Right cardiac atrium (tissue), 5 donors: ENCODE measurements around the gene NSD2. TPM values are rescaled to one million over a fixed set of nuclear protein-coding genes. Genes with fewer than 3 reads are reported as not detected.

Source experiments
- ATAC-seq, 2 donors: fragments of 200-7000 bp; cut with Tn5 transposase; one replicate each; pipeline versions ENCODE4 v1.8.0 to v1.9.1; 2020; ENCODE audit warnings: moderate library complexity in 2 of 2, mild to moderate bottlenecking in 1 of 2
- DNase-seq, 3 donors: peaks; one replicate each; pipeline ENCODE4 v3.0.0-alpha.2; 2020
- H3K27ac ChIP-seq: one replicate; pipeline ENCODE4 v1.5.1; 2013; ENCODE audit warnings: mild to moderate bottlenecking, low read length, control low read depth, moderate library complexity
- H3K27me3 ChIP-seq: one replicate; pipeline ENCODE4 v1.6.1; 2013; ENCODE audit not compliant: control insufficient read depth, insufficient read depth
- H3K4me1 ChIP-seq: one replicate; pipeline ENCODE4 v1.6.1; 2013; ENCODE audit warnings: low read length; ENCODE audit not compliant: control insufficient read depth, insufficient read depth
- H3K4me3 ChIP-seq: one replicate; pipeline ENCODE4 v1.5.1; 2013; ENCODE audit warnings: low read length, control low read depth
- H3K9me3 ChIP-seq: one replicate; pipeline ENCODE4 v1.6.1; 2013; ENCODE audit warnings: low read length; ENCODE audit not compliant: control insufficient read depth
- WGBS: extraction: QIAGEN DNeasy Blood & Tissue Kit; methylation state at CpG from one replicate; pipeline ENCODE4 v1.1.7; 2013; 5-methylcytosine and 5-hydroxymethylcytosine counted together
- intact Hi-C, 4 donors: fragments of 100-400 bp; cut with DNase I; formaldehyde crosslinking; loops; one replicate each; pipeline versions ENCODE4 v1.11.0 to v1.14.0; 2022 to 2023
- polyA plus RNA-seq: library from polyadenylated mRNA; stranded (reverse); fragments of 200-250 nt; gene quantifications from one replicate; pipeline ENCODE4 v1.2.3, GENCODE V29; 2013
- total RNA-seq, 4 donors: library from RNA; stranded (reverse); fragmentation: NEBNext Ultra II Directional; extraction: Animal tissue kit (Norgen Biotek cat#: 25700); gene quantifications; one replicate each; pipeline ENCODE4 v1.2.1, GENCODE V29; 2021
- donor health status: healthy with polysubstance abuse.
- donor health status: DM: no; HTN: yes; CAD: no.
- donor health status: DM: no; HTN: no; CAD: no.
- donor health status: DM: no; HTN: yes; CAD: no; lungs with severe emphysema.
- donor health status: DM: yes; HTN: yes; CAD: no.

The NSD2 gene
- total and polyA plus RNA-seq, 5 donors = 10.8 to 52.0 (median 44.6) TPM

DNA sequence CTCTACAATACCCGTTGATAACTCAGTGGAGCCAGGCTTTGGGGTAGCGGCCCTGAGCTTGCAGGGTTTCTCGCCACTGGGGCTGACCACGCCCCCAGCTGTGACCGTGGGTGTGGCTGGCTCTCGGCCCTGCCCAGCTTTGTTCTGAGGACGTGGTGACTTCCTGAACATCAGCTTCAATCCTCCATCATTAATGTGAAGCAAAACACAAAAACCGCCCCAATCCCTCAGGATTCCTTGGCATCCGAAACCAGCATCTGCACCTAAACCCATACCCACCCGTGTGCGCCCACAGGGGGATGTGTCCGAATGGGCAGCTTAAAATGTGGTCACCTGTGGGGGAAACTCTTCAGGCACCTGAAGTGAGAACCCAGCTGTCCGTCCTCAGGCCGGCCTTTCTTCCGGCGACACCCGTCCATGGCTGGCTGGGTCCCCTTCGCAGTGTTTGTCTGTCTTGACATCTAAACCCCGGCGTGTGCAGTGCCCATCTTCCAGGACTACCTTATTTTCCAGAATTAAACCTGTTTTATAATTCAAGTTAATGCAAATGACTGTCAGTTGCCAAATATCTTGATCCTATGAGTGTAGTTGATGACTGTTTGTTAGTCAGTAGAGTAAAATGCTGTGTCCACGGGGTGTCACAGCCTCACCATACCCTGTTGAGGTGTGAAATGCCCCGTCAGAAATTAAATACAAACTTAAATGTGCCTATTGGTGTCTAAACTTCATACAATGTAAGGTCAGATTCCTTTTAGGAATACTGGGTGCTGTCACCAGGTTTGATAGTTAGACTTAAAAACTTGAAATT lies 110.3 kb downstream of the NSD2 start:
- WGBS = 80% methylated on average over 22 of the region's 22 CpGs
- Histone ChIP-seq H3K4me3 (no peak overlapping the region), H3K4me1 (no peaks in the 10 kb centered on the region), H3K27ac (no peak overlapping the region), H3K27me3 (no peaks in the 10 kb centered on the region), H3K9me3 (no peaks in the 10 kb centered on the region)
- intact Hi-C loops = no loop called here
- DNase-seq (peak in 2 of 3 donors; percentile 62 to 75), ATAC-seq (peak in 1 of 2 donors; percentile 29)

DNA sequence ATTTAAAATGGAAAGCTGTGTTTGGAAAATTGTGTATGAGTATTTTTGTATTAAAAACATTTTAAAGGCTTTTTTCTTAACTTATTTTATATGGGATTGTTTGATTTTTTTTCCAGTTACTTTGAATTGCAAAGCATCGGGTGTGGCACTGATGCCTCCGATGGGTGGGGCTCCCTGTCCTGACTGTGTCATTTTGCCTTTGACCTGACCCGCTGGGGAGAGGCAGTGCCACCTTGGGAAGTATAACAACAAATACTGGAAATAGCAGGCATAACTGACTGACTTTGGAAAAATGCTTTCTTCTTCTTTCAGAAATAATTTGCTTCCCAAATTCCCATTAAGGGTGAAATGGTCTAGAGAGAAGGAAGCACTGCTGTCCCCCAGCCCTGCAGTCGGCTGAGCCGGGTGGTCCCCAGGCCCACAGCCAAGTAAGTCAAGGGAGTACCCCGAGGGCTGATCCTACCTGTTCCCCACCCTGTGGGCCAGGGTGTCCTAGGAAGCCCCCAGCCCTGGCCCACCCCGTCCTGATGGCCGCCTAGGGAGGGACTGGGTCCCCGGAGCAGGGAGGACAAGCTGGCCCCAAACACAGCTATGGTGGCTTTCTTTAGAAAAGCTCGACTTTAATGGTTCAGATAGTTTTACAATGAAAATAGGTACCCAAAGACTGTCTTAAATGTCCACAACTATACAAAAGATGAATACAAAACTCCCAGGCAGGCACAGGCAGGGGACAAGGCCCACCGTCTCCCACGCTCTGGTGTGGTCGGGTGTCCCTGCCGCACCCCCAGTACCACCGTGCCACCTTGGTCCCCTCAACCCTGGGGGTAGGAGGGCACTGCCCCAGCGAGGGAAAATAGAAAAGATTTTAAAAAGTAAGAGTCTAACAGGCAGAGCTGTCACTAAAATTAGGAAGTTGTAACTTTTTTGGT lies 111.2 kb downstream of the NSD2 start:
- DNase-seq = no peak
- ATAC-seq = no peak
- 92% methylated on average over 16 of the region's 16 CpGs for WGBS
- no peaks in the 10 kb centered on the region for H3K9me3 ChIP-seq
- intact Hi-C loops = no loop called here
- H3K27me3 ChIP-seq = no peaks in the 10 kb centered on the region
- H3K4me3 ChIP-seq = no peak overlapping the region
- no peak overlapping the region for H3K27ac ChIP-seq
- H3K4me1 ChIP-seq = no peaks in the 10 kb centered on the region

DNA sequence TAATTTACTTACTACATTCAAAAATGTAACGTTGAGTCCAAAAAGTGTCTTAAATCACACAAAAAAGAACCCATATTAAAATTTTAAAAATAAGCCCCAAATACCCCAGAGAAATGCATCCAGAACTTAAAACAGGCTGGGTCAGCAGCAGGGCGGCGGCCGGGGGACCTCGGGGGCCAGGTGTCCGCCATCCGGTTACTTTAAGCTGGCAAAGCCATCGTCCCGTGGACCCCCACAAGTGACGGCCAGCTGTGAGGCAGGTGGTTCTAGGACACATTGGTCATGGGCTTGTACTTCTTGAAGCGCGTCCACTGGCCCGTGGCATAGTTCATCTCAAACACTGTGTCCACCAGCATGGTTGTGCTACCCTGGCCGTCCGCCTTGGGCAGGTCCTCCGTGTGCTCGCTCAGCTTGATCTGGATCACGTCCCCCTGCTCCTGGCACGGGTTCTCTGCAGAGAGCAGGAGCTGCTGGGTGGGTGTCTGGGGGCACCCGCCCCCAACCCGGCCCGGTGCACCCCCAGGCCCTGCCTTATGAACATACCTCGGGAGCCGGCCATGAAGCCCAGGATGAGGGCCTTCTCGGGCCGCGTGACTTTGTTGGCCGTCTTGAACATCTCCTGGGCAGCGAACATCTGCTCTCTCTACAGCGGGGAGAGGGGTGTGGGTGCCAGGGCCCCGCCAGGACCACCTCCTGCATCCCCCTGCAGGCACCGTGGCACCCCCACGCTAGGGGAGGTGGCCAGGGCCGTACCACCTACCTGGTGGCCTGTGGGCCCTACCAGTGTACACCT lies 112.1 kb downstream of the NSD2 start:
- Histone ChIP-seq H3K27ac (no peak overlapping the region), H3K4me3 (no peak overlapping the region), H3K9me3 (no peaks in the 10 kb centered on the region), H3K4me1 (no peaks in the 10 kb centered on the region), H3K27me3 (no peaks in the 10 kb centered on the region)
- 92% methylated on average over 34 of the region's 34 CpGs for WGBS
- no peak for DNase-seq
- intact Hi-C loops = no loop called here
- ATAC-seq = peak in 1 of 2 donors; percentile 2

DNA sequence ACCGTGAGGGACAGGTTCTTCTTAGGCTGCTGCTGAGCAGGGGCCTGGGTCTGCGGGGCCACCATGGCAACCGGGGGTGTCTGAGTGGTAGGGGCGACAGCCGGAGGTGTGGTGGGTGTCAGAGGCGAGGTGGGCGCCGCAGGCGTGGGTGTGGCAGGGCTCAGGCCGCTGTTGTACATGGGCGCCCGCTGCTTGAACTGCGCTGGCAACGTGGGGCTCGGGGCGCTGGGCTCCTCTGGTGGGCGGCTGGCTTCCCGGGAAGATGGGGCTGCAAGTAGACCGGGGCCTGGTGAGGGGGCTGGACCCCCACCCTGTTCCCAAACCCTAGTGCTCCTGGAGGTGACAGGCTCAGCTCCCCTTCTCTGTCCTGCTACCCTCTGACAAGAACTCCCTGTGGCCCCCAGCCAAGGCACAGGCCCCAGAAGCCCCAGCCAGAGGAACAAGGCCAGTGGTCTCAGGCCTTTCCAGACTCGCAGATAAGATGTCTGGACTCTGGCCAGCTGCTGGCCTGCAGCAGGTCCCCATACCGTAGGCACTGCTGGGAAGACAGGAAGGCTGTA lies 112.7 kb downstream of the NSD2 start:
- intact Hi-C loops = no loop called here
- Histone ChIP-seq H3K9me3 (no peaks in the 10 kb centered on the region), H3K27ac (no peak overlapping the region), H3K4me3 (no peak overlapping the region), H3K4me1 (no peaks in the 10 kb centered on the region), H3K27me3 (no peaks in the 10 kb centered on the region)
- DNase-seq (peak; percentile 52 to 83 (median 78)), ATAC-seq (peak; percentile 6 to 28)
- WGBS = 80% methylated on average over 21 of the region's 21 CpGs

DNA sequence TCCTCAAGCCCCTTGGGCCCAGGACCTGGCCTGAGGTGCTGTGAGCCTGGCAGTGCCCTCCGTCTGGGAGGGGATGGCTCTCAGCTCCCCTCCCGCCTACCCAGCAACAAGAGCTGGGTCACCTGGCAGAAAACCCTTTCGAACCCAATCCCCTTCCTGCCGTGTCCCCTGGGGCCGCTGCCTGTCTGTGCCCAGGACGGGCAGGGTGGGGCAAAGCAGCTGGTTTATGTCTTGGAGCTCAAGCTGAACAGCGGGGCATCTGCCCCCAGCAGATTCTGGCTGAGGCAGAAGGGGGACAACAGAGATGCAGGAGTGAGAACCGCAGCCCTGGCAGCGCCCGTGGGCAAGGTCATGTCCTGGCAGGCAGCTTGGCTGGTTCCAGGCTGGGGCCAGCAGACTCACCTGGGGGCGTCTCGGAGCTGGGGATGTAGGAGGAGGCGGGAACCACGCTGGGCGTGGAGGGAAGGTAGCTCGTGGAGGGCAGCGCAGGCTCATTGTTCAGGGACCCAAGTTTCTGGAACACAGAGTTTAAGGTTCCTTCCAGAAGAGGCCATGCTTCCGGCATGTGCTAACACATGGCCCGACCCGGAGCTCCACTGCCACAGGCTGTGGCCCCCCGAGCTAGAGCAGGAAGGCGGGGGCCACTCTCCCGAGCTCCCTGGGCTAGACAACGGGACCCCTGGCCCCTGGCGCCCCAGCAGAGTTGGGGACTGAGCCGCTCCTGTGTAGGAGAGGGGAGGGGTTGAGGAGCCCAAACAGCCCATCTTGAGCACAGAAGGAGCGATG lies 113.4 kb downstream of the NSD2 start:
- no peaks in the 10 kb centered on the region for H3K27me3 ChIP-seq
- intact Hi-C loops = no loop called here
- WGBS = 73% methylated on average over 27 of the region's 27 CpGs
- no peak for DNase-seq
- no peak overlapping the region for H3K4me3 ChIP-seq
- no peak overlapping the region for H3K27ac ChIP-seq
- no peak for ATAC-seq
- H3K4me1 ChIP-seq = no peaks in the 10 kb centered on the region
- H3K9me3 ChIP-seq = no peaks in the 10 kb centered on the region

DNA sequence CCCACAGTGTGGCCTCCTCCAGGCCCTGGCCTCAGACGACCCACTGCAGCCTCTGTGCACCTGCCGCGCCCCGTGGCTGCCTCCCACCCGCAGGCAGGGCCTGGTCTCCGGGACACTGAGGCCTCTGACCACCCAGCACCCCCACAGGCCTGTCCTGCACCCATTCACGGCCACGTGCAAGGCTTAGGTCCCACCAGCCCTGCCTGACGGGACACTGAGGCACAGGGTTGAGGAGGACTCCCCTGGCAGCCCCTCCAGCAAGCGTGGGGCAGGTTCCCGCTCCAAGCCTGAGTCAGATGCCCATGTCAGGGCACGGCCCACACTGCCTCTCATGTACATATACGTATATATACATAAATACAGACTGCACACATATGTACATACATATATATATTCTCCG lies 114.1 kb downstream of the NSD2 start:
- H3K4me3 ChIP-seq = no peak overlapping the region
- H3K27me3 ChIP-seq = no peaks in the 10 kb centered on the region
- no peaks in the 10 kb centered on the region for H3K9me3 ChIP-seq
- intact Hi-C loops = no loop called here
- 91% methylated on average over 14 of the region's 14 CpGs for WGBS
- no peak overlapping the region for H3K27ac ChIP-seq
- DNase-seq = no peak
- no peaks in the 10 kb centered on the region for H3K4me1 ChIP-seq
- ATAC-seq = no peak

DNA sequence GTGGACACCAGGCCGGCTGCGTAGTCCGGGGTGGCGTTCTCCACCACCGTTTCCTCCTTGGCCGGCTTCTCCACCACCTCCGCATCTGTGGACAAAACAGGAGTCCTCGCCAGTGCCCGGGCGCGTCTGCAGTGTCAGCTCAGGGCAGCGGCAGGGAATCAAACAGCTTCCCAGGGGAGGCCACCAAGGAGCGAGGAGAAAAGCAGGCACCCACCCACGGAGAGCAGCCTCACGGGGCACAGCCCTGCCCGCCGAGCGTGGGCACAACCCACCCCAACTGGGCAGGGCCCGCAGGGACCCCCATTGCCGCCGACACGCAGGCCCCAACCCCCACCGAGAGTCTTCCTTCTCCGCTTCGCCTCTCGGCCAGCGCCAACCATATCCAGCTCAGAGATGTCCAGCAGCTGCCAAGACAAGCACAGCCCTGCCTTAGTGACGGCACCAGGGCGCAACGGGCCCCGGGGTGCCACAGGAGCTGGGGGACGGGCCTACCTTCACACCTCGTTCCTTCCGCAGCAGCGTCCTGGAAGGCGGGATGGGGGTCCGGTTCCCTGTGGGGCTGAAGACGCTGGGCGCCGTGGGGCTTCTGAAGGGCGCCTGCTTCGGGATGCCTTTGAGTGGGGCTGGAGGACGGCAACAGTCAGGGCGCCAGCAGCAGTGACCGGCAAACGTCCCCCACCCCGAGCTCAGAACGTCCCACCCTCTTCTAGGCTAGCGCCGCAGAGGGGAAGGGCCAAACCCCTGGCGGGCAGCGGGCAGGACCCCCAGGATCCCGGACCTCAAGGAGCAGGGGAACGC lies 114.8 kb downstream of the NSD2 start:
- Histone ChIP-seq H3K27ac (no peak overlapping the region), H3K27me3 (no peaks in the 10 kb centered on the region), H3K9me3 (no peaks in the 10 kb centered on the region), H3K4me1 (no peaks in the 10 kb centered on the region), H3K4me3 (no peak overlapping the region)
- intact Hi-C loops = no loop called here
- peak in 2 of 3 donors; percentile 48 to 54 for DNase-seq
- WGBS = 93% methylated on average over 54 of the region's 54 CpGs
- ATAC-seq = no peak

DNA sequence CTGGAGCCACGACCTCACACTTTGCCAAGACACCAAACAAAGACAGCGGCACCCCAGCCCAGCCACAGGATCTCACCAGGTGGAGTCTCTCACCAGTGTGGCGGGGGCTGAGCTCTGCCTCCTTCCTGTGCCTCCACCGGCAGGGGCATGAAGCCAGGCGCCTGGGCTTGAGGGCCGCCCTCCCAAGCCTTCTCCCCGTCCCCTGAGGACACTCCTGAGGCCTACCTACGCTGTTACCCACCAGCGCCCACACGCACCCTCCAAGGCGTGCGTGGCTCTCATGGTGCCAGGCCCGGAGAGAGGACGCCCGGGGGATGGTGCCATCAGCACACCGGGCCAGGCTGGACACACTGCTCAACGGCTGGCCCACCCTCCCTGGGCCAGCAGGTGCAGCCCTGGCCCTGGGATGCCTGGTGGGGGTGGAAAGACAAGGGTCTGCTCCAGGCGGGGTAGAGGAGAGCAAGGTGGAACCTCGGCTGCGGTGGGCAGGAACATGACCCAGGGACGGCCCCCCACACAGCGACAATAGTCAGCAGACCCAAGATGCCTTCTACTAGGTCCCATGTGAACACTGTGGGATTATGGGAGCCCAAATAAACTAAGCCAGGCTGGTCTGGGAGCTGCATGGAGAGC lies 115.5 kb downstream of the NSD2 start:
- Histone ChIP-seq H3K27me3 (no peaks in the 10 kb centered on the region), H3K4me1 (no peaks in the 10 kb centered on the region), H3K27ac (no peak overlapping the region), H3K9me3 (no peaks in the 10 kb centered on the region), H3K4me3 (no peak overlapping the region)
- intact Hi-C loops = no loop called here
- ATAC-seq = no peak
- peak in 1 of 3 donors; percentile 61 for DNase-seq
- 89% methylated on average over 22 of the region's 22 CpGs for WGBS

DNA sequence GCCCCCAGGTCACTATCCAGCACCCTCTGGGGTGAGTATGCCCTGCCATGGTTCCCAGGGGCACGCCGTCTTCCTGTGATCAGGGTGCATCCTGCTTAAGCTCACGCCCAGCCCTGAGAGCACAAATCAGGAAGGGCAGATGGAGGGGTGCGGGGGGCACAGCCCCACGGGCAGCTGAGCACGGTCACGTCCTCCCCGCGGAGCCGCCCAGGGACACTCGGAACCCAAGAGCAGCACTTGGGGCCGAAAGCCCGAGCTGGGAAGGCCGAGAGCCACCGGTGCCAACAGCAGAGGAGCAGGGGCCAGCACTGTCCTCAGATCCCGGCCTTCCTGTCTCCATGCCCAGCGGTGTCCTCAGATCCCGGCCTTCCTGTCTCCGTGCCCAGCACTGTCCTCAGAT lies 116.1 kb downstream of the NSD2 start:
- no peaks in the 10 kb centered on the region for H3K9me3 ChIP-seq
- intact Hi-C loops = no loop called here
- no peaks in the 10 kb centered on the region for H3K27me3 ChIP-seq
- no peak overlapping the region for H3K4me3 ChIP-seq
- WGBS = 91% methylated on average over 19 of the region's 19 CpGs
- DNase-seq (peak in 1 of 3 donors; percentile 41), ATAC-seq (no peak)
- H3K27ac ChIP-seq = no peak overlapping the region
- no peaks in the 10 kb centered on the region for H3K4me1 ChIP-seq
